IMR-90 (cell line): ENCODE measurements around the gene HMGN4.

Experiments used
- CHD1 ChIP-seq: IDR thresholded peaks from 2 replicates; pipeline ENCODE4 v1.6.1; 2012; ENCODE audit warnings: low read depth, low read length, improper control_type of control experiment
- MAZ ChIP-seq: IDR thresholded peaks from 2 replicates; pipeline ENCODE4 v1.6.1; 2012; ENCODE audit warnings: low read depth, mild to moderate bottlenecking, low read length, improper control_type of control experiment, moderate library complexity, borderline replicate concordance
- MXI1 ChIP-seq: IDR thresholded peaks from 2 replicates; pipeline ENCODE4 v1.6.1; 2012; ENCODE audit warnings: low read depth, mild to moderate bottlenecking, low read length, moderate library complexity, borderline replicate concordance
- NFE2L2 ChIP-seq: fragments of 150-350 bp; IDR thresholded peaks from 2 replicates; pipeline ENCODE4 v1.6.1; 2016; ENCODE audit warnings: low read depth, mild to moderate bottlenecking, low read length
- POLR2A ChIP-seq: IDR thresholded peaks from 2 replicates; pipeline ENCODE4 v1.6.1; 2012; ENCODE audit warnings: mild to moderate bottlenecking, low read depth, low read length
- RAD21 ChIP-seq: IDR thresholded peaks from 2 replicates; pipeline ENCODE4 v1.6.1; 2012; ENCODE audit warnings: low read length, improper control_type of control experiment
- RCOR1 ChIP-seq: IDR thresholded peaks from 2 replicates; pipeline ENCODE4 v1.6.1; 2012; ENCODE audit warnings: mild to moderate bottlenecking, low read length, improper control_type of control experiment; ENCODE audit not compliant: insufficient replicate concordance
- RFX5 ChIP-seq: IDR thresholded peaks from 2 replicates; pipeline ENCODE4 v1.8.0; 2012; ENCODE audit warnings: low read depth, mild to moderate bottlenecking, low read length, moderate library complexity
- SMC3 ChIP-seq: fragments of 150-350 bp; IDR thresholded peaks from 2 replicates; pipeline ENCODE4 v1.6.1; 2016; ENCODE audit warnings: low read depth, mild to moderate bottlenecking, antibody characterized with exemption, low read length, moderate library complexity
- TF ChIP-seq, protein P1 (sequence below): conservative IDR thresholded peaks from 2 replicates; pipeline ENCODE4 v1.5.1; 2012; ENCODE audit warnings: mild to moderate bottlenecking, low read depth, low read length, improper control_type of control experiment

GRCh38 chr6:26577720-26578072 is 39.5 kb downstream of the HMGN4 start:
- no peak for TF ChIP-seq POLR2A
- TF ChIP-seq, protein P1, sequence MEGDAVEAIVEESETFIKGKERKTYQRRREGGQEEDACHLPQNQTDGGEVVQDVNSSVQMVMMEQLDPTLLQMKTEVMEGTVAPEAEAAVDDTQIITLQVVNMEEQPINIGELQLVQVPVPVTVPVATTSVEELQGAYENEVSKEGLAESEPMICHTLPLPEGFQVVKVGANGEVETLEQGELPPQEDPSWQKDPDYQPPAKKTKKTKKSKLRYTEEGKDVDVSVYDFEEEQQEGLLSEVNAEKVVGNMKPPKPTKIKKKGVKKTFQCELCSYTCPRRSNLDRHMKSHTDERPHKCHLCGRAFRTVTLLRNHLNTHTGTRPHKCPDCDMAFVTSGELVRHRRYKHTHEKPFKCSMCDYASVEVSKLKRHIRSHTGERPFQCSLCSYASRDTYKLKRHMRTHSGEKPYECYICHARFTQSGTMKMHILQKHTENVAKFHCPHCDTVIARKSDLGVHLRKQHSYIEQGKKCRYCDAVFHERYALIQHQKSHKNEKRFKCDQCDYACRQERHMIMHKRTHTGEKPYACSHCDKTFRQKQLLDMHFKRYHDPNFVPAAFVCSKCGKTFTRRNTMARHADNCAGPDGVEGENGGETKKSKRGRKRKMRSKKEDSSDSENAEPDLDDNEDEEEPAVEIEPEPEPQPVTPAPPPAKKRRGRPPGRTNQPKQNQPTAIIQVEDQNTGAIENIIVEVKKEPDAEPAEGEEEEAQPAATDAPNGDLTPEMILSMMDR, result no peak
- TF ChIP-seq RAD21, result no peak
- TF ChIP-seq RFX5, result no peak
- TF ChIP-seq MXI1, result no peak
- TF ChIP-seq CHD1, result no peak
- TF ChIP-seq MAZ, result no peak
- TF ChIP-seq RCOR1, result no peak
- TF ChIP-seq SMC3, result no peak
- no peak for TF ChIP-seq NFE2L2
